Activated CD8-positive, alpha-beta memory T cell treated with anti-CD3 and anti-CD28 coated beads for 48 hours (primary cell): ENCODE results near the gene ZBTB7C.

Experiments
- DNase-seq, 3 experiments: peaks; one replicate each; pipeline ENCODE4 v3.0.0-alpha.2; 2020; ENCODE audit warnings: low read depth in 2 of 3, low spot score in 2 of 3

The ZBTB7C gene

GRCh38 chr18:48045744-48046143 lies 363.4 kb downstream of the ZBTB7C start:
- no peak for DNase-seq

DNA sequence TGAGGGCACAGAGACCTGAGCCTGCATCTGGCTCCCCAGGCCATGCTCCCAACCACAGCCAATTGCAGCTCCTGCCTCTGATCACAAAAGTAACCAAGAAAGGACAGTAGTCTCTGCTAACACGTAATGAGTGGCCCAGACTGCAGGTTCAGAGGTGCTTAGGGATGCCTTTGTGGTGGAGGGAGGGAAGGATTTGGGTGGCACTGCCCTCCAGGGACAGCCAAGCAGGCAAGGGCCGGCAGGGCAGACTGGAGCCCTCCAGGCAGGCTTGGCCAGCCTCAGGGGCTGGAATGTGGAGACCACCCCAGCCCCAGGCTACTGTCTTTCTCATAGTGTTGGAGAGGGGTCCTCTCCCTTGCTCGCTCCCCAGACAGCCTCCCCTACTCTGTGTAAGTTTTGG lies 364.2 kb downstream of the ZBTB7C start:
- no peak for DNase-seq

DNA sequence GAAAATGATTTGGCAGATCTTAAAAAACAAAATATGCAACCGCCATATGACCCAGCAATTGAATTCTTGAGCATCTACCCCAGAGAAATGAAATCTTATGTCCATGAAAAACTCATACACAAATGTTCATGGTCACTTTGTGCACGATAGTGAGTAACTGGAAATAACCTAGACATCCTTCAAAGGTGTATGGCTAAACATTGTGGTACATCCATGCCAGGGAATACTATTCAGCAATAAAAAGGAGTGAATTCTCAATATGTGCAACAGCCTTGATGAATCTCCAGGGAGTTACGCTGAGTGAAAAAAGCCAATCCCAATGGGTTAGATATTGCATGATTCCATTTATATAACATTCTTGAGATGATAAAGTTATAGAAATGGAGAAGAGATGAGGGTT lies 366.0 kb downstream of the ZBTB7C start:
- DNase-seq: no peak

GRCh38 chr18:48042431-48042830 lies 366.8 kb downstream of the ZBTB7C start:
- DNase-seq: no peak

- DNase-seq: no peak
Observed at GRCh38 chr18:48040457-48041110, 368.6 kb downstream of the ZBTB7C start.

GRCh38 chr18:48039769-48040215 lies 369.4 kb downstream of the ZBTB7C start:
- DNase-seq: no peak

- no peak for DNase-seq
Observed at GRCh38 chr18:48038636-48039035, 370.5 kb downstream of the ZBTB7C start.

- no peak for DNase-seq
Observed at GRCh38 chr18:48037481-48038271, 371.5 kb downstream of the ZBTB7C start.

- no peak for DNase-seq
Observed at GRCh38 chr18:48036641-48037421, 372.4 kb downstream of the ZBTB7C start.

GRCh38 chr18:48036226-48036625 lies 373.0 kb downstream of the ZBTB7C start:
- DNase-seq: no peak

GRCh38 chr18:48035556-48035860 lies 373.7 kb downstream of the ZBTB7C start:
- no peak for DNase-seq

DNA sequence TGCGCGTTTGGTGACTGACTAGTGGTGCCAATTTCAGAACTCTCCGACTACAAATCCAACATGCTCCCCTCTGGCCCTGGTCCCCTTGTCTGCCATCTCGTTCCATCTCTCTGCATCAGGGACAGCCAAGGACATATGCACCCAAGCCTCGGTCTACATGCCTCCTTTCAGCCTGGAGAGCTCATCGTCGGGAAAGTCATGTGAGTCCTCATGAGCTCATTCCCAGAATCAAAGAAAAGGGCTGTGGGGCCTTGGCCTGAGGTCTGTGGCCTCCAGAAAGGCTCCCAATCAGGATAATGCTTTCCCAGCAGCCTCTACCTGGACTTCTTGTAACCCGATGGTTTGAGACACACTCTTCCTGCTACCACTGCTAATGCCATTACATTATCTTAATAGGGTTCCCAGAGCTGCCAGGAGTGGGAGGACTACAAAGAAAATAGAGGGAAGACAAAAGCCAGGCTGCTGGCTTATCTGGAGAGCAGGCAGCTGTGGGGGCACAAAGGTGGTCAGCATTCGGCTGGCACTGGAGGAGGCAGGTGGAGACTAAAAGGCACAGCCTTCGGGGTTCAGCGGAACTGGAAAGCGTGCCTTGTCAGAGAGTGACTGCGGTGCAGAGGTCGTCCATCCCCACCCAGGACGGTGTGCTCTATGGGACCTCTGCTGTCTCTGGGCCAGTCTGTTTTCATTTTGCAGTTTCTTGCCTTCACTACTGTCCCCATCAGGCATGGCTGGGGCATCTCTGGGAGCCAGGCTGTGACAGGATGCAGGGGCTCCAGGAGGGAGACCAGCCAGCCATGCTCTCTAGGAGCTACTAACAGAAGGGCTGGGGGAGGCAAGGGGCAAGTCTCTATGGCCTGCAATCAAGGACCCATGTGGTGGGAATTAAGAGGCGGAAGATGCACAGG lies 374.3 kb downstream of the ZBTB7C start:
- DNase-seq: no peak

GRCh38 chr18:48033790-48034650 lies 375.2 kb downstream of the ZBTB7C start:
- DNase-seq: no peak

- DNase-seq: no peak
Observed at GRCh38 chr18:48032876-48033789, 376.1 kb downstream of the ZBTB7C start.

- DNase-seq: no peak
Observed at GRCh38 chr18:48031641-48032040, 377.5 kb downstream of the ZBTB7C start.

- DNase-seq: no peak
Observed at GRCh38 chr18:48030616-48031480, 378.3 kb downstream of the ZBTB7C start.

DNA sequence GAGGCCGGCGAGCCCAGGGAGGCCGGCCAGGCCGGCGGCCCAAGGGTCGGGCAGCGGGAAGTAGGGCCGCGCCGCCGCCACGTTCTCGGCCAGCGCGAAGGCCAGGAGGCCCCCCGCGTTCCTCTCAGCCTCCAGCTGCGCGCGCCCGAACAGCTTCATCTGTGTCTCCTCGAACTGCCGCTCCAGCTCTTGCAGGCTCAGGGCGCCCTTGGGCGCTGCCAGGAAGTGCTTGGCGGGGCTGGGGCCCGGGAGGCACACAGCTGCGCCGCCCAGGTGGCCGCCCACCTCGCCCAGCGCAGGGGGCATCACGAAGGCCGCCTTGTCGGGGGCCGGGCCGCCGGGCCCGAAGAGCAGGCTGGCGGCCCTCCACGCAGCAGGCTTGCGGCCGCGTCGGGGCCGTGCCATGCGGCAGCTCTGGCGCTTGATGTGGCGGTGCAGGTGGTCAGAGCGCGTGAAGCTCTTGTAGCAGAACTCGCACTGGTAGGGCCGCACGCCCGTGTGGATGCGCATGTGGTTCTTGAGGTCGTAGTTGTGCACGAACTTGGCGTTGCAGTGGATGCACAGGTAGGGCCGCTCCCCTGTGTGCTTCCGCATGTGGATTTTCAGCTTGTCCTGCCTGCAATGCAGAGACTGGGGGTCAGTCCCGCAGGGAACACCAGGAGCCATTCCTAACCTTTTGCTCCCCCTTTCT lies 379.7 kb downstream of the ZBTB7C start:
- no peak for DNase-seq
